Loucy (cell line): ENCODE data around the gene TMEM253.

Experiments
- H2AFZ ChIP-seq: fragments of 200-600 bp; sonication (generic); 2 replicates; pipeline ENCODE4 v1.6.0; 2016; ENCODE audit warnings: antibody characterized with exemption, mild to moderate bottlenecking, low read length, moderate library complexity
- H3F3A ChIP-seq: fragments of 200-600 bp; 2 replicates; pipeline ENCODE4 v1.6.0; 2016; ENCODE audit warnings: antibody characterized with exemption, low read depth, mild to moderate bottlenecking
- H3K27me3 ChIP-seq: fragments of 200-600 bp; sonication (generic); 2 replicates; pipeline ENCODE4 v1.6.1; 2014; ENCODE audit warnings: low read length, mild to moderate bottlenecking; ENCODE audit not compliant: insufficient read depth, poor library complexity, severe bottlenecking
- H3K36me3 ChIP-seq: fragments of 200-600 bp; sonication (generic); 2 replicates; pipeline ENCODE4 v1.6.1; 2016; ENCODE audit warnings: low read length; ENCODE audit not compliant: insufficient read depth
- H3K4me1 ChIP-seq: fragments of 200-600 bp; sonication (generic); 2 replicates; pipeline ENCODE4 v1.5.1; 2014; ENCODE audit warnings: low read length, mild to moderate bottlenecking; ENCODE audit not compliant: insufficient read depth, poor library complexity, severe bottlenecking
- H3K4me2 ChIP-seq: fragments of 200-600 bp; sonication (generic); 2 replicates; pipeline ENCODE4 v1.6.0; 2014; ENCODE audit warnings: antibody characterized with exemption, low read length, low read depth, mild to moderate bottlenecking; ENCODE audit not compliant: poor library complexity, severe bottlenecking
- H3K4me3 ChIP-seq: fragments of 200-600 bp; sonication (generic); 2 replicates; pipeline ENCODE4 v1.5.1; 2014; ENCODE audit warnings: low read length, mild to moderate bottlenecking, mixed read lengths; ENCODE audit not compliant: poor library complexity, severe bottlenecking
- H3K79me2 ChIP-seq: fragments of 200-600 bp; sonication (generic); 2 replicates; pipeline ENCODE4 v1.6.1; 2014; ENCODE audit warnings: low read length; ENCODE audit not compliant: insufficient read depth
- H3K9ac ChIP-seq: fragments of 200-600 bp; sonication (generic); 2 replicates; pipeline ENCODE4 v1.6.0; 2014; ENCODE audit warnings: mild to moderate bottlenecking, low read depth, low read length, moderate library complexity; ENCODE audit not compliant: poor library complexity, severe bottlenecking
- H3K9me2 ChIP-seq: fragments of 200-600 bp; sonication (generic); replicated peaks from 2 replicates; pipeline ENCODE4 v1.6.1; 2016; ENCODE audit warnings: low read depth, low read length, mixed read lengths
- H3K9me3 ChIP-seq: fragments of 200-600 bp; sonication (generic); 2 replicates; pipeline ENCODE4 v1.6.1; 2014; ENCODE audit warnings: mild to moderate bottlenecking, antibody characterized with exemption, low read length, low read depth; ENCODE audit not compliant: insufficient read depth
- H4K20me1 ChIP-seq: fragments of 200-600 bp; sonication (generic); 2 replicates; pipeline ENCODE4 v1.6.0; 2014; ENCODE audit warnings: antibody characterized with exemption, low read length, mild to moderate bottlenecking; ENCODE audit not compliant: insufficient read depth, poor library complexity, severe bottlenecking
- EZH2phosphoT487 ChIP-seq: fragments of 200-600 bp; IDR thresholded peaks from 2 replicates; pipeline ENCODE4 v1.6.1; 2018; ENCODE audit warnings: antibody characterized with exemption, mild to moderate bottlenecking, moderate library complexity, borderline replicate concordance
- TF ChIP-seq, protein P1 (sequence below): fragments of 200-600 bp; sonication (generic); conservative IDR thresholded peaks from 2 replicates; pipeline ENCODE4 v1.5.1; 2014; ENCODE audit warnings: mild to moderate bottlenecking, antibody characterized with exemption, low read length

TMEM253 gene

DNA sequence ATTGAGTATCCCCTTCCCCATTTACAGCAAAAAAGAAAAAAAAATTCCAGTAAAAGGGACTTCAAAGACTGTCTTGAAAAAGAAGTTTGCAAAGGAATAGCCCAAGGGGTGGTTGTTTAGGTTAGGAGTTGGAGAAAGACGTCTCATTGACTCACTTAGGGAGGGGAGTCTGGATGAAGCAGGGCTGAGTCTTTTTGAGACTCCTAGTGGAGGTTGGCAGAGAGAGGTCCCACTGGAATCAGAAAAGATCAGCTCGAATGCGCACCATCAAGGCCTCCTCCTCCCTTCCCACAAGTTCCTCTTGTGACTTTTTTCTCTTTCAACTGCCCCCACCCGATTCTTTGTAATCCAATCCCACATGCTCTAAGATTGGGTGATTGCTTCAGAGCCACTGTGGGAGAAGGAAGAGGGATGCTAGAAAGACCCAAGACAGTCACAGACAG lies 28.8 kb upstream of the TMEM253 start:
- Histone ChIP-seq H3K9ac (peak overlapping the region; percentile 83), H3K27me3 (no peaks in the 10 kb centered on the region), H3K4me1 (peaks cover 32% of the 10 kb centered on the region), H3K79me2 (no peaks in the 10 kb centered on the region), H3K4me3 (peak overlapping the region; percentile 95), H3K9me3 (no peaks in the 10 kb centered on the region), H4K20me1 (no peaks in the 10 kb centered on the region), H3K9me2 (no peaks in the 10 kb centered on the region), H2AFZ (peak overlapping the region; percentile 82), H3K36me3 (no peaks in the 10 kb centered on the region), H3K4me2 (peak overlapping the region; percentile 96), H3F3A (no peaks in the 10 kb centered on the region)
- TF ChIP-seq, protein P1, sequence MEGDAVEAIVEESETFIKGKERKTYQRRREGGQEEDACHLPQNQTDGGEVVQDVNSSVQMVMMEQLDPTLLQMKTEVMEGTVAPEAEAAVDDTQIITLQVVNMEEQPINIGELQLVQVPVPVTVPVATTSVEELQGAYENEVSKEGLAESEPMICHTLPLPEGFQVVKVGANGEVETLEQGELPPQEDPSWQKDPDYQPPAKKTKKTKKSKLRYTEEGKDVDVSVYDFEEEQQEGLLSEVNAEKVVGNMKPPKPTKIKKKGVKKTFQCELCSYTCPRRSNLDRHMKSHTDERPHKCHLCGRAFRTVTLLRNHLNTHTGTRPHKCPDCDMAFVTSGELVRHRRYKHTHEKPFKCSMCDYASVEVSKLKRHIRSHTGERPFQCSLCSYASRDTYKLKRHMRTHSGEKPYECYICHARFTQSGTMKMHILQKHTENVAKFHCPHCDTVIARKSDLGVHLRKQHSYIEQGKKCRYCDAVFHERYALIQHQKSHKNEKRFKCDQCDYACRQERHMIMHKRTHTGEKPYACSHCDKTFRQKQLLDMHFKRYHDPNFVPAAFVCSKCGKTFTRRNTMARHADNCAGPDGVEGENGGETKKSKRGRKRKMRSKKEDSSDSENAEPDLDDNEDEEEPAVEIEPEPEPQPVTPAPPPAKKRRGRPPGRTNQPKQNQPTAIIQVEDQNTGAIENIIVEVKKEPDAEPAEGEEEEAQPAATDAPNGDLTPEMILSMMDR: no peak; the same call in 1 of the 2 replicates
- TF ChIP-seq EZH2phosphoT487: no peak

DNA sequence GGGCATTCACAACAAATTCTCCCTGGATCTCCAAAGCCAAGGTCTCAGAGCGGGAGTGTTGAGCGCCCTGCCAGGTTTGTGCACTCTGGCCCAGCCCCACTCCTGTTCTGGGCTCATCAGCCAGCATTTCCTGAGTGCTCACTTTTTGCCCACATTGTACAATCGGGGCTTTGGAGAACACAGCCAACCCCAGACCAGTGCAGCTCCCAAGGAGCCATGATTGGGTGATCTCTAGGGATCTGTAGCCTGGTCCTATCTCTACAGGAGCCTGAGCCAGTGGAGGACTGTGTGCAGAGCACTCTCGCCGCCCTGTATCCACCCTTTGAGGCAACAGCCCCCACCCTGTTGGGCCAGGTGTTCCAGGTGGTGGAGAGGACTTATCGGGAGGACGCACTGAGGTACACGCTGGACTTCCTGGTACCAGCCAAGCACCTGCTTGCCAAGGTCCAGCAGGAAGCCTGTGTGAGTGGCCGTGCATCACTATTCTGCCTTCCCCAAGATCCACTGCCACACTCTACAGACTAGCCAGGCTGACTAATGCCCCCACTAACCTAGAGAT lies 28.0 kb upstream of the TMEM253 start:
- H3K36me3 ChIP-seq: no peaks in the 10 kb centered on the region
- peak overlapping the region; percentile 96 for H3K4me2 ChIP-seq
- no peak overlapping the region for H2AFZ ChIP-seq
- H3K79me2 ChIP-seq: no peaks in the 10 kb centered on the region
- H3K27me3 ChIP-seq: no peaks in the 10 kb centered on the region
- no peak overlapping the region for H3K4me3 ChIP-seq
- H3K9ac ChIP-seq: peak overlapping the region; percentile 83
- no peaks in the 10 kb centered on the region for H3K9me2 ChIP-seq
- no peaks in the 10 kb centered on the region for H3F3A ChIP-seq
- peaks cover 32% of the 10 kb centered on the region for H3K4me1 ChIP-seq
- TF ChIP-seq EZH2phosphoT487: no peak
- TF ChIP-seq, protein P1: no peak
- no peaks in the 10 kb centered on the region for H4K20me1 ChIP-seq
- no peaks in the 10 kb centered on the region for H3K9me3 ChIP-seq

DNA sequence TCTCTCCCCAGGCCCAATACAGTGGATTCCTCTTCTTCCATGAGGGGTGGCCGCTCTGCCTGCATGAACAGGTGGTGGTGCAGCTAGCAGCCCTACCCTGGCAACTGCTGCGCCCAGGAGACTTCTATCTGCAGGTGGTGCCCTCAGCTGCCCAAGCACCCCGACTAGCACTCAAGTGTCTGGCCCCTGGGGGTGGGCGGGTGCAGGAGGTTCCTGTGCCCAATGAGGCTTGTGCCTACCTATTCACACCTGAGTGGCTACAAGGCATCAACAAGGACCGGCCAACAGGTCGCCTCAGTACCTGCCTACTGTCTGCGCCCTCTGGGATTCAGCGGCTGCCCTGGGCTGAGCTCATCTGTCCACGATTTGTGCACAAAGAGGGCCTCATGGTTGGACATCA lies 26.9 kb upstream of the TMEM253 start:
- no peaks in the 10 kb centered on the region for H3K79me2 ChIP-seq
- H3K4me3 ChIP-seq: no peak overlapping the region
- H3F3A ChIP-seq: no peaks in the 10 kb centered on the region
- no peaks in the 10 kb centered on the region for H4K20me1 ChIP-seq
- peaks cover 32% of the 10 kb centered on the region for H3K4me1 ChIP-seq
- H3K4me2 ChIP-seq: no peak overlapping the region
- H3K36me3 ChIP-seq: no peaks in the 10 kb centered on the region
- no peaks in the 10 kb centered on the region for H3K9me2 ChIP-seq
- no peaks in the 10 kb centered on the region for H3K27me3 ChIP-seq
- no peaks in the 10 kb centered on the region for H3K9me3 ChIP-seq
- no peak overlapping the region for H3K9ac ChIP-seq
- no peak overlapping the region for H2AFZ ChIP-seq
- TF ChIP-seq, protein P1: no peak
- no peak for TF ChIP-seq EZH2phosphoT487
